Neural cell (in vitro differentiated cells): ENCODE results near the gene USP34.

Source experiments
- EP300 ChIP-seq: fragments of 450-650 bp; conservative IDR thresholded peaks from 2 replicates; pipeline ENCODE4 v1.6.1; 2014; ENCODE audit warnings: antibody characterized with exemption, mild to moderate bottlenecking, moderate library complexity; ENCODE audit not compliant: poor library complexity, severe bottlenecking
- EZH2 ChIP-seq: fragments of 200-600, 300-800 bp; shearing (Covaris generic), sonication (generic); IDR thresholded peaks from 2 replicates; pipeline ENCODE4 v1.6.1; 2014; ENCODE audit warnings: antibody characterized with exemption, low read length, borderline replicate concordance, mild to moderate bottlenecking; ENCODE audit not compliant: insufficient read depth, poor library complexity, severe bottlenecking
- MXI1 ChIP-seq: fragments of 450-650 bp; conservative IDR thresholded peaks from 2 replicates; pipeline ENCODE4 v1.6.1; 2014; ENCODE audit warnings: antibody characterized with exemption, mild to moderate bottlenecking; ENCODE audit not compliant: poor library complexity, severe bottlenecking
- POLR2AphosphoS5 ChIP-seq: IDR thresholded peaks from 2 replicates; pipeline ENCODE4 v1.6.1; 2012
- RAD21 ChIP-seq: fragments of 450-650 bp; conservative IDR thresholded peaks from 2 replicates; pipeline ENCODE4 v1.6.1; 2014; ENCODE audit warnings: antibody characterized with exemption, mild to moderate bottlenecking, moderate library complexity
- SMC3 ChIP-seq: fragments of 450-650 bp; conservative IDR thresholded peaks from 2 replicates; pipeline ENCODE4 v1.6.1; 2014; ENCODE audit warnings: antibody characterized with exemption, mild to moderate bottlenecking, moderate library complexity; ENCODE audit not compliant: poor library complexity
- TAF1 ChIP-seq: IDR thresholded peaks from 2 replicates; pipeline ENCODE4 v1.6.1; 2012; ENCODE audit warnings: low read depth
- TF ChIP-seq, protein P1 (sequence below): fragments of 450-650 bp; IDR thresholded peaks from 2 replicates; pipeline ENCODE4 v1.5.1; 2014; ENCODE audit warnings: antibody characterized with exemption, mild to moderate bottlenecking, moderate library complexity; ENCODE audit not compliant: poor library complexity, severe bottlenecking

- TF ChIP-seq, protein P1, sequence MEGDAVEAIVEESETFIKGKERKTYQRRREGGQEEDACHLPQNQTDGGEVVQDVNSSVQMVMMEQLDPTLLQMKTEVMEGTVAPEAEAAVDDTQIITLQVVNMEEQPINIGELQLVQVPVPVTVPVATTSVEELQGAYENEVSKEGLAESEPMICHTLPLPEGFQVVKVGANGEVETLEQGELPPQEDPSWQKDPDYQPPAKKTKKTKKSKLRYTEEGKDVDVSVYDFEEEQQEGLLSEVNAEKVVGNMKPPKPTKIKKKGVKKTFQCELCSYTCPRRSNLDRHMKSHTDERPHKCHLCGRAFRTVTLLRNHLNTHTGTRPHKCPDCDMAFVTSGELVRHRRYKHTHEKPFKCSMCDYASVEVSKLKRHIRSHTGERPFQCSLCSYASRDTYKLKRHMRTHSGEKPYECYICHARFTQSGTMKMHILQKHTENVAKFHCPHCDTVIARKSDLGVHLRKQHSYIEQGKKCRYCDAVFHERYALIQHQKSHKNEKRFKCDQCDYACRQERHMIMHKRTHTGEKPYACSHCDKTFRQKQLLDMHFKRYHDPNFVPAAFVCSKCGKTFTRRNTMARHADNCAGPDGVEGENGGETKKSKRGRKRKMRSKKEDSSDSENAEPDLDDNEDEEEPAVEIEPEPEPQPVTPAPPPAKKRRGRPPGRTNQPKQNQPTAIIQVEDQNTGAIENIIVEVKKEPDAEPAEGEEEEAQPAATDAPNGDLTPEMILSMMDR, result no peak
- TF ChIP-seq TAF1 (no peak), EZH2 (no peak), EP300 (no peak), POLR2AphosphoS5 (no peak), MXI1 (no peak), SMC3 (no peak), RAD21 (no peak)
Measured at GRCh38 chr2:61435291-61435690, 35.6 kb downstream of the USP34 start.
